Spleen (tissue), 11 donors: ENCODE measurements around the gene ERVK3-1. TPM values are rescaled to one million over a fixed set of nuclear protein-coding genes. Genes with fewer than 3 reads are reported as not detected.

Experiments
- DNase-seq: peaks from one replicate; pipeline ENCODE4 v3.0.0-alpha.2; 2020
- H3K27ac ChIP-seq, 8 donors: fragments of 200-600 bp; sonication (generic) in 7 of 8; 1 replicate in 4 of 8; 2 replicates in 4 of 8; pipeline versions ENCODE4 v1.5.0 to v1.8.0; 2016 to 2021; ENCODE audit warnings: inconsistent platforms in 4 of 8, mild to moderate bottlenecking in 4 of 8, moderate library complexity in 1 of 8
- H3K27me3 ChIP-seq, 7 donors: fragments of 200-600 bp; sonication (generic) in 6 of 7; replicated peaks in 1 of 7; 1 replicate in 4 of 7; 2 replicates in 3 of 7; pipeline versions ENCODE4 v1.5.0 to v1.8.0; 2016 to 2021; ENCODE audit warnings: inconsistent platforms in 3 of 7, mild to moderate bottlenecking in 1 of 7
- H3K36me3 ChIP-seq, 6 donors: fragments of 200-600 bp; sonication (generic) in 5 of 6; 1 replicate in 4 of 6; 2 replicates in 2 of 6; pipeline versions ENCODE4 v1.5.0 to v1.8.0; 2016 to 2021; ENCODE audit warnings: inconsistent platforms in 2 of 6
- H3K4me1 ChIP-seq, 6 donors: fragments of 200-600 bp; sonication (generic) in 5 of 6; 1 replicate in 3 of 6; 2 replicates in 3 of 6; pipeline versions ENCODE4 v1.5.0 to v1.8.0; 2016 to 2021; ENCODE audit warnings: inconsistent platforms in 3 of 6
- H3K4me3 ChIP-seq, 8 donors: fragments of 200-600 bp; sonication (generic) in 7 of 8; 1 replicate in 4 of 8; 2 replicates in 4 of 8; pipeline versions ENCODE4 v1.5.0 to v1.8.0; 2016 to 2021; ENCODE audit warnings: inconsistent platforms in 4 of 8, mild to moderate bottlenecking in 4 of 8, moderate library complexity in 2 of 8
- H3K9me3 ChIP-seq, 8 donors: fragments of 200-600 bp; sonication (generic) in 7 of 8; 1 replicate in 4 of 8; 2 replicates in 4 of 8; pipeline versions ENCODE4 v1.5.0 to v1.8.0; 2016 to 2021; ENCODE audit warnings: inconsistent platforms in 4 of 8
- POLR2A ChIP-seq, 3 donors: fragments of 450-650 bp; IDR thresholded peaks; one replicate each; pipeline ENCODE4 v1.5.1; 2017; ENCODE audit warnings: antibody characterized with exemption in 3 of 3, mild to moderate bottlenecking in 1 of 3
- POLR2AphosphoS5 ChIP-seq, 3 donors: sonication (generic); formaldehyde crosslinking; IDR thresholded peaks; one replicate each; pipeline ENCODE4 v1.5.1; 2017; ENCODE audit warnings: antibody characterized with exemption in 3 of 3
- WGBS, 5 donors: extraction: QIAGEN DNeasy Blood & Tissue Kit in 3 of 5; methylation state at CpG; one replicate each; pipeline versions ENCODE4 v1.1.5 to v1.1.7; 2013 to 2018; 5-methylcytosine and 5-hydroxymethylcytosine counted together
- intact Hi-C: fragments of 100-400 bp; cut with DNase I; formaldehyde crosslinking; loops from one replicate; pipeline ENCODE4 v1.15.0; 2023; ENCODE audit warnings: low total_unique reads
- polyA plus RNA-seq, 3 donors: library from polyadenylated mRNA; stranded (reverse); fragments of 200-250 nt; gene quantifications; one replicate each; pipeline ENCODE4 v1.2.1, GENCODE V29; 2013
- total RNA-seq, 7 donors: library from RNA; depleted of rRNA in 3 of 7; stranded (reverse); fragments of >200 nt in 3 of 7; fragmentation: NEBNext Ultra II Directional in 4 of 7; extraction: Animal tissue kit (Norgen Biotek cat#: 25700) in 4 of 7; gene quantifications; one replicate each; pipeline versions ENCODE4 v1.1.0 to v1.2.1, GENCODE V29; 2016 to 2021
- TF ChIP-seq, protein P1 (sequence below), 11 experiments: fragments of 200-600 bp in 7 of 11; fragments of 450-650 bp in 4 of 11; sonication (generic) in 4 of 11; IDR thresholded peaks in 8 of 11; conservative IDR thresholded peaks in 3 of 11; 1 replicate in 7 of 11; 2 replicates in 4 of 11; pipeline versions ENCODE4 v1.4.0 to v1.8.0; 2016 to 2021; ENCODE audit warnings: antibody characterized with exemption in 11 of 11, inconsistent platforms in 4 of 11, mild to moderate bottlenecking in 1 of 11
- donor health status: healthy with polysubstance abuse.
- donor health status: DM: no; HTN: no; CAD: no; lungs with moderate emphysema.
- donor health status: DM: no; HTN: no; CAD: no.
- donor health status: Bipolar disorder and iron deficiency.
- donor health status: healthy.
- donor health status: DM: no; HTN: no; CAD: no.
- donor health status: DM: yes; HTN: yes; CAD: no.

The ERVK3-1 gene
- total and polyA plus RNA-seq, 10 donors = 34.0 to 62.5 (median 42.7) TPM

GRCh38 chr19:58279042-58279924, 25.9 kb upstream of the ERVK3-1 start:
- WGBS, 5 donors = 2 to 6% (median 5%) methylated on average over 40 to 60 of the region's 60 CpGs
- peaks cover 8 to 46% (median 23%) of the 10 kb centered on the region in 6 donors for H3K4me1 ChIP-seq
- intact Hi-C loops = no loop called here
- no peaks in the 10 kb centered on the region for H3K27me3 ChIP-seq
- no peak for DNase-seq
- TF ChIP-seq POLR2AphosphoS5 (IDR thresholded peaks at IDR 0.05) (no peak), POLR2A (IDR thresholded peaks at IDR 0.05) (peak in 1 of 3 donors; percentile 37)
- H3K27ac ChIP-seq = peak overlapping the region; percentile 82 to 93 (median 90)
- H3K9me3 ChIP-seq = peaks cover 0 to 60% (median 33%) of the 10 kb centered on the region in 8 donors
- H3K4me3 ChIP-seq = peak overlapping the region; percentile 70 to 98 (median 87)
- H3K36me3 ChIP-seq = peaks cover 0 to 38% (median 16%) of the 10 kb centered on the region in 6 donors

DNA sequence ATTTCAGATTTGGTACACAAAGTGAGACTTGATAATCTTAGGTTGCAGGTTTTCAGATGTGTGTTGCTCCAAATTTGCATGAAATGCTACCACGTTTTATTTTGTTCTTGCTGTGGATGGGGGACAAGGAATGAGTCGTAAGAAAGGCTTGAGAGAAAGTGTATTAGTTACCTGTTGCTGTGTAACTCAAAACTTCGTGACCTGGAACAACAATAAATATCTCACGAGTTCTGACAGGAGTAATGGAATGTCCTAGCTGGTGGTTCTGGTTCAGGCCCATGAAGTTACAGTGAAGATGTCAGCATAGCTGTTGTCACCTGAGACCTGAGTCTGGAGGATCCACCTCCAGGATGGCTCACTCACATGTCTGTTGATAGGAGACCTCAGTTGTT, 25.3 kb upstream of the ERVK3-1 start:
- H3K4me3 ChIP-seq = peak overlapping the region in 7 of 8 donors; percentile 81 to 98 (median 88)
- H3K27ac ChIP-seq = peak overlapping the region in 2 of 8 donors; percentile 91 to 93
- 74 to 85% (median 82%) methylated on average over 4 of the region's 4 CpGs for WGBS, 5 donors

GRCh38 chr19:58284199-58284598, 21.0 kb upstream of the ERVK3-1 start:
- WGBS, 5 donors = 92 to 99% (median 95%) methylated on average over 7 of the region's 7 CpGs
- TF ChIP-seq, protein P1, sequence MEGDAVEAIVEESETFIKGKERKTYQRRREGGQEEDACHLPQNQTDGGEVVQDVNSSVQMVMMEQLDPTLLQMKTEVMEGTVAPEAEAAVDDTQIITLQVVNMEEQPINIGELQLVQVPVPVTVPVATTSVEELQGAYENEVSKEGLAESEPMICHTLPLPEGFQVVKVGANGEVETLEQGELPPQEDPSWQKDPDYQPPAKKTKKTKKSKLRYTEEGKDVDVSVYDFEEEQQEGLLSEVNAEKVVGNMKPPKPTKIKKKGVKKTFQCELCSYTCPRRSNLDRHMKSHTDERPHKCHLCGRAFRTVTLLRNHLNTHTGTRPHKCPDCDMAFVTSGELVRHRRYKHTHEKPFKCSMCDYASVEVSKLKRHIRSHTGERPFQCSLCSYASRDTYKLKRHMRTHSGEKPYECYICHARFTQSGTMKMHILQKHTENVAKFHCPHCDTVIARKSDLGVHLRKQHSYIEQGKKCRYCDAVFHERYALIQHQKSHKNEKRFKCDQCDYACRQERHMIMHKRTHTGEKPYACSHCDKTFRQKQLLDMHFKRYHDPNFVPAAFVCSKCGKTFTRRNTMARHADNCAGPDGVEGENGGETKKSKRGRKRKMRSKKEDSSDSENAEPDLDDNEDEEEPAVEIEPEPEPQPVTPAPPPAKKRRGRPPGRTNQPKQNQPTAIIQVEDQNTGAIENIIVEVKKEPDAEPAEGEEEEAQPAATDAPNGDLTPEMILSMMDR (IDR thresholded peaks at IDR 0.05 in 8 of 11, conservative IDR thresholded peaks at IDR 0.05 in 3 of 11) = no peak
- no peak for TF ChIP-seq POLR2AphosphoS5 (IDR thresholded peaks at IDR 0.05)
- TF ChIP-seq POLR2A (IDR thresholded peaks at IDR 0.05) = no peak
- Histone ChIP-seq H3K36me3 (peaks cover 0 to 67% (median 42%) of the 10 kb centered on the region in 6 donors), H3K9me3 (peaks cover 0 to 51% (median 7%) of the 10 kb centered on the region in 8 donors), H3K4me1 (peaks cover 4 to 28% (median 13%) of the 10 kb centered on the region in 6 donors), H3K27ac (no peak overlapping the region), H3K4me3 (no peak overlapping the region), H3K27me3 (no peaks in the 10 kb centered on the region)
- DNase-seq = no peak
- intact Hi-C loops = no loop called here

More for the DNA sequence above, 25.3 kb upstream of the ERVK3-1 start:
- Histone ChIP-seq H3K4me1 (peaks cover 8 to 46% (median 23%) of the 10 kb centered on the region in 6 donors), H3K36me3 (peaks cover 0 to 38% (median 14%) of the 10 kb centered on the region in 6 donors), H3K9me3 (peaks cover 0 to 60% (median 30%) of the 10 kb centered on the region in 8 donors), H3K27me3 (no peaks in the 10 kb centered on the region)
- TF ChIP-seq, protein P1 (IDR thresholded peaks at IDR 0.05 in 8 of 11, conservative IDR thresholded peaks at IDR 0.05 in 3 of 11) = no peak
- TF ChIP-seq POLR2AphosphoS5 (IDR thresholded peaks at IDR 0.05) = no peak
- no peak for TF ChIP-seq POLR2A (IDR thresholded peaks at IDR 0.05)
- intact Hi-C loops = no loop called here
- DNase-seq = no peak

GRCh38 chr19:58291943-58292342, 13.2 kb upstream of the ERVK3-1 start:
- H3K9me3 ChIP-seq = peaks cover 2 to 84% (median 64%) of the 10 kb centered on the region in 8 donors
- peaks cover 0 to 4% (median 0%) of the 10 kb centered on the region in 6 donors for H3K4me1 ChIP-seq
- no peak overlapping the region for H3K27ac ChIP-seq
- peaks cover 16 to 100% (median 79%) of the 10 kb centered on the region in 6 donors for H3K36me3 ChIP-seq
- DNase-seq = no peak
- no peak overlapping the region for H3K4me3 ChIP-seq
- no peaks in the 10 kb centered on the region for H3K27me3 ChIP-seq
- 93 to 97% (median 95%) methylated on average over 7 of the region's 7 CpGs for WGBS, 5 donors
- TF ChIP-seq, protein P1 (IDR thresholded peaks at IDR 0.05 in 8 of 11, conservative IDR thresholded peaks at IDR 0.05 in 3 of 11) = no peak
- TF ChIP-seq POLR2AphosphoS5 (IDR thresholded peaks at IDR 0.05) (no peak), POLR2A (IDR thresholded peaks at IDR 0.05) (no peak)
- intact Hi-C loops = no loop called here
